Measurements from ENCODE around the gene API5. TPM values are rescaled to one million over a fixed set of nuclear protein-coding genes. Genes with fewer than 3 reads are reported as not detected.

API5 gene
- total RNA-seq, 1 donor from 2014 or later: 66.5 TPM

DNA sequence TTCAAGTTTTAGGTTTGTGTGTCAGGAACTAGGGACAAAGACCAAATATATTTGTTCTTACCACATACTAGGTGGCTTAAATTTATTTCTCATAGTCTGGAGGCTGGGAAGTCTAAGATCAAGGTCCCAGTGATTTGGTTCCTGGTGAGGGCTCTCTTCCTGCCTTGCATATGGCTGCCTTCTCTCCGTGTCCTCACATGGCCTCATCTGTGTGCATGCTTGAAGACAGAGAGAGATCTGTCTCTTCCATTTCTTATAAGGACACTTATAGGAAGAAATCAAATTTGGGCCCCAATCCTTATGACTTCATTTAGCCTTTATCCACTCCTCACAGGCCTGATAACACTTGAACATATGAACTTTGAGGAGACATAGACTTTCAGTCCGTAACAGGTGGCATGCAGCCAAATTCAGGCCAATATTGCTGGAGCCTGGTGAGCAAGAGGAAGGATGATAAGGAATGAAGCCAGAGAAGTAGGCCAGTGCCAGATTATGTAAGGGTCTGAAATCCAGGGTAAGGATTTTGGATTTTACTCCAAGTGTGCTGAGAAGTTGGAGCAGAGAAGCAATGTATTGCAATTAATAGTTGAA is 82.1 kb downstream of the API5 start:
- intact Hi-C loops (cut with DNase I): loop anchor here (5.0 kb wide), 1 partner anchor 68 kb away; no protein-coding TSS in a partner anchor

More for the DNA sequence above, 82.1 kb downstream of the API5 start:
- Histone ChIP-seq H3K27me3 (no peaks in the 10 kb centered on the region), H3K4me1 (no peaks in the 10 kb centered on the region), H3K9me3 (no peaks in the 10 kb centered on the region), H3K4me3 (no peak overlapping the region), H3K36me3 (peaks cover 0 to 55% of the 10 kb centered on the region in 2 donors), H3K27ac (no peak overlapping the region)
- no peak for DNase-seq (ENCODE audit: extremely low spot score in 2 of 2)
- TF ChIP-seq POLR2A (IDR thresholded peaks at IDR 0.05) (no peak), POLR2AphosphoS5 (IDR thresholded peaks at IDR 0.05; ENCODE audit: insufficient read depth in 1 of 2, low read depth in 1 of 2) (no peak)
- TF ChIP-seq, protein P1, sequence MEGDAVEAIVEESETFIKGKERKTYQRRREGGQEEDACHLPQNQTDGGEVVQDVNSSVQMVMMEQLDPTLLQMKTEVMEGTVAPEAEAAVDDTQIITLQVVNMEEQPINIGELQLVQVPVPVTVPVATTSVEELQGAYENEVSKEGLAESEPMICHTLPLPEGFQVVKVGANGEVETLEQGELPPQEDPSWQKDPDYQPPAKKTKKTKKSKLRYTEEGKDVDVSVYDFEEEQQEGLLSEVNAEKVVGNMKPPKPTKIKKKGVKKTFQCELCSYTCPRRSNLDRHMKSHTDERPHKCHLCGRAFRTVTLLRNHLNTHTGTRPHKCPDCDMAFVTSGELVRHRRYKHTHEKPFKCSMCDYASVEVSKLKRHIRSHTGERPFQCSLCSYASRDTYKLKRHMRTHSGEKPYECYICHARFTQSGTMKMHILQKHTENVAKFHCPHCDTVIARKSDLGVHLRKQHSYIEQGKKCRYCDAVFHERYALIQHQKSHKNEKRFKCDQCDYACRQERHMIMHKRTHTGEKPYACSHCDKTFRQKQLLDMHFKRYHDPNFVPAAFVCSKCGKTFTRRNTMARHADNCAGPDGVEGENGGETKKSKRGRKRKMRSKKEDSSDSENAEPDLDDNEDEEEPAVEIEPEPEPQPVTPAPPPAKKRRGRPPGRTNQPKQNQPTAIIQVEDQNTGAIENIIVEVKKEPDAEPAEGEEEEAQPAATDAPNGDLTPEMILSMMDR (IDR thresholded peaks at IDR 0.05): no peak

Small RNA genes lying within 50 kb of the gene (small RNA-seq; reads per million reads assigned to genes)
- gene RF00019: not detected

Other genes starting within 250 kb of the API5 start
- 89.9 TPM for gene TTC17, start 46.9 kb downstream of the API5 start, total RNA-seq

Data from vagina (tissue), 2 donors.